Measurements from ENCODE around the gene INSIG1. TPM values are rescaled to one million over a fixed set of nuclear protein-coding genes. Genes with fewer than 3 reads are reported as not detected.

The INSIG1 gene
- total RNA-seq, 1 experiment from 2014 or later, result 54.7 TPM

- Histone ChIP-seq H3K79me2 (ENCODE audit: insufficient read depth, low read length) (no peaks in the 10 kb centered on the region), H3K36me3 (ENCODE audit: control insufficient read depth in 1 of 2, insufficient read depth in 2 of 2, low read length in 2 of 2) (no peaks in the 10 kb centered on the region), H3K27ac (ENCODE audit: low read depth, low read length) (no peak overlapping the region), H3K27me3 (ENCODE audit: insufficient read depth, low read length) (no peaks in the 10 kb centered on the region), H3K4me3 (replicated peaks in 1 of 2; ENCODE audit: low read depth in 1 of 2, low read length in 2 of 2) (no peak overlapping the region), H2AFZ (ENCODE audit: low read depth, low read length, poor library complexity, severe bottlenecking) (no peak overlapping the region), H3K4me2 (ENCODE audit: low read length) (peak overlapping the region; percentile 20; the same call in 1 of the 2 replicates), H4K20me1 (ENCODE audit: insufficient read depth) (no peaks in the 10 kb centered on the region), H3K4me1 (ENCODE audit: control insufficient read depth in 1 of 2, insufficient read depth in 2 of 2, low read length in 2 of 2) (peaks cover 0 to 4% of the 10 kb centered on the region in 2 experiments; a peak in 2 of 4 replicates), H3K9me2 (ENCODE audit: insufficient read depth) (no peaks in the 10 kb centered on the region), H3K9me3 (ENCODE audit: control insufficient read depth in 1 of 2, insufficient read depth in 1 of 2, low read depth in 1 of 2, low read length in 2 of 2) (no peaks in the 10 kb centered on the region), H3K9ac (ENCODE audit: low read length) (no peak overlapping the region)
- TF ChIP-seq CTCF (IDR thresholded peaks at IDR 0.05 in 2 of 3, conservative IDR thresholded peaks at IDR 0.05 in 1 of 3; ENCODE audit: borderline replicate concordance in 1 of 3, insufficient read depth in 1 of 3, low read depth in 2 of 3, low read length in 2 of 3) (no peak), EZH2phosphoT487 (IDR thresholded peaks at IDR 0.05; ENCODE audit: borderline replicate concordance) (no peak), ATF3 (IDR thresholded peaks at IDR 0.05) (no peak), EGR1 (IDR thresholded peaks at IDR 0.05; ENCODE audit: low read depth) (no peak), ZNF274 (IDR thresholded peaks at IDR 0.05; ENCODE audit: low read depth, low read length) (no peak), RAD21 (IDR thresholded peaks at IDR 0.05; ENCODE audit: low read depth) (no peak), MAX (IDR thresholded peaks at IDR 0.05) (no peak), CEBPB (IDR thresholded peaks at IDR 0.05; ENCODE audit: low read depth) (no peak), FOSL1 (IDR thresholded peaks at IDR 0.05; ENCODE audit: low read depth) (no peak), POLR2A (IDR thresholded peaks at IDR 0.05; ENCODE audit: borderline replicate concordance, extremely low read depth, insufficient read depth, insufficient read length) (no peak), JUND (IDR thresholded peaks at IDR 0.05) (no peak), TCF7L2 (IDR thresholded peaks at IDR 0.05; ENCODE audit: borderline replicate concordance, extremely low read depth, insufficient read depth, insufficient read length) (no peak), SRF (IDR thresholded peaks at IDR 0.05; ENCODE audit: low read depth) (no peak), SP1 (IDR thresholded peaks at IDR 0.05; ENCODE audit: low read depth) (no peak), CBX3 (IDR thresholded peaks at IDR 0.05; ENCODE audit: low read depth) (no peak), ZFX (IDR thresholded peaks at IDR 0.05) (no peak), ELF1 (IDR thresholded peaks at IDR 0.05; ENCODE audit: borderline replicate concordance, low read depth) (no peak), SIN3A (IDR thresholded peaks at IDR 0.05; ENCODE audit: low read depth) (no peak)
- TF ChIP-seq, protein P1, sequence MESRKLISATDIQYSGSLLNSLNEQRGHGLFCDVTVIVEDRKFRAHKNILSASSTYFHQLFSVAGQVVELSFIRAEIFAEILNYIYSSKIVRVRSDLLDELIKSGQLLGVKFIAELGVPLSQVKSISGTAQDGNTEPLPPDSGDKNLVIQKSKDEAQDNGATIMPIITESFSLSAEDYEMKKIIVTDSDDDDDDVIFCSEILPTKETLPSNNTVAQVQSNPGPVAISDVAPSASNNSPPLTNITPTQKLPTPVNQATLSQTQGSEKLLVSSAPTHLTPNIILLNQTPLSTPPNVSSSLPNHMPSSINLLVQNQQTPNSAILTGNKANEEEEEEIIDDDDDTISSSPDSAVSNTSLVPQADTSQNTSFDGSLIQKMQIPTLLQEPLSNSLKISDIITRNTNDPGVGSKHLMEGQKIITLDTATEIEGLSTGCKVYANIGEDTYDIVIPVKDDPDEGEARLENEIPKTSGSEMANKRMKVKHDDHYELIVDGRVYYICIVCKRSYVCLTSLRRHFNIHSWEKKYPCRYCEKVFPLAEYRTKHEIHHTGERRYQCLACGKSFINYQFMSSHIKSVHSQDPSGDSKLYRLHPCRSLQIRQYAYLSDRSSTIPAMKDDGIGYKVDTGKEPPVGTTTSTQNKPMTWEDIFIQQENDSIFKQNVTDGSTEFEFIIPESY (IDR thresholded peaks at IDR 0.05; ENCODE audit: extremely low read depth, insufficient replicate concordance, low read length), result no peak
- no peak for ATAC-seq
- POLR2A ChIA-PET, result no interaction called here
- CTCF ChIA-PET, result no interaction called here
- intact Hi-C loops (cut with micrococcal nuclease), result no loop called here
- RAD21 ChIA-PET (ENCODE audit: low non-redundant PET in 1 of 2, low total read pairs in 2 of 2, uncharacterized antibody in 2 of 2, unreplicated experiment in 2 of 2), result no interaction called here
- DNase-seq (ENCODE audit: low read depth, low spot score), result no peak
- no TSS peak for BruUV-seq (replicated peaks)
Measured at GRCh38 chr7:155257482-155258225, 40.0 kb upstream of the INSIG1 start.

Measured in HCT116 (cell line).